Fibroblast of lung (primary cell): Measurements from ENCODE around the gene CEACAM16.

Source experiments
- CTCF ChIP-seq, 2 donors: IDR thresholded peaks in 1 of 2; conservative IDR thresholded peaks in 1 of 2; 1 replicate in 1 of 2; 2 replicates in 1 of 2; pipeline ENCODE4 v1.5.1; 2011 to 2012; ENCODE audit warnings: low read length in 2 of 2, control low read depth in 1 of 2, inconsistent platforms in 1 of 2, low read depth in 1 of 2, mild to moderate bottlenecking in 1 of 2
- EZH2 ChIP-seq: IDR thresholded peaks from 2 replicates; pipeline ENCODE4 v1.5.1; 2012; ENCODE audit warnings: low read length, control low read depth, mild to moderate bottlenecking; ENCODE audit errors: missing control alignments

DNA sequence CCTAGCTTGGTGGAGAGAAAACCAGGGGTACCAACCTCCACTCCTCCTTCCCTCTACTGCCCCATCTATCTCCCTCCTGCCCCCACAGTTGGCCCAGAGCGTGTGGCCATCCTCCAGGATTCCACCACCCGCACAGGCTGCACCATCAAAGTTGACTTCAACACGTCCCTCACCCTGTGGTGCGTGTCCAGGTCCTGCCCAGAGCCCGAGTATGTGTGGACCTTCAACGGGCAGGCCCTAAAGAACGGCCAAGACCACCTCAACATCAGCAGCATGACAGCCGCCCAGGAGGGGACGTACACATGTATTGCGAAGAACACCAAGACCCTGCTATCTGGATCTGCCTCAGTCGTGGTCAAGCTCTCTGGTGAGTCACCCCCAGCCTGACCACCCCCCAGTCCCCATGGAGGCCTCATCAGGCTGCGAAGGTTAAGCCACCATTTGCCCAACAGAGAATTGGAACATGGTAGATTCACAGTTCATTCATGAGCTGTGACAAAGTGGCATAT is 6.6 kb downstream of the CEACAM16 start:
- TF ChIP-seq CTCF (conservative IDR thresholded peaks at IDR 0.05 in 1 of 2, IDR thresholded peaks at IDR 0.05 in 1 of 2; ENCODE audit: low read depth in 1 of 2, low read length in 2 of 2) (no peak), EZH2 (no peak)
